OCI-LY7 (cell line): ENCODE measurements around the gene NAPA. TPM values are rescaled to one million over a fixed set of nuclear protein-coding genes. Genes with fewer than 3 reads are reported as not detected.

Source experiments
- BruUV-seq: library from RNA; stranded (reverse); fragments of 400-500 nt; replicated peaks from 2 replicates; lab custom pipeline; 2021; lab: Mats Ljungman, UMichigan
- CTCF ChIA-PET: fragments of 300-600 bp; sonication (Branson Sonifier 250); formaldehyde crosslinking; loops from one replicate; lab custom pipeline; 2022; ENCODE audit warnings: antibody characterized with exemption; ENCODE audit not compliant: unreplicated experiment; lab: Charles Lee
- POLR2A ChIA-PET: fragments of 300-600 bp; sonication (Branson Sonifier 250); formaldehyde crosslinking; loops from one replicate; lab custom pipeline; 2022; ENCODE audit warnings: antibody characterized with exemption; lab: Charles Lee
- DNase-seq: peaks from one replicate; pipeline ENCODE4 v3.0.0-alpha.2; 2015; ENCODE audit warnings: low spot score
- H2AFZ ChIP-seq: fragments of 200-600 bp; sonication (generic), shearing (Covaris generic); 2 replicates; pipeline ENCODE4 v1.6.1; 2014; ENCODE audit warnings: mild to moderate bottlenecking, antibody characterized with exemption, low read length, moderate library complexity
- H3K27ac ChIP-seq: fragments of 200-600 bp; sonication (generic); 2 replicates; pipeline ENCODE4 v1.5.1; 2014; ENCODE audit warnings: mixed run types, low read depth, mild to moderate bottlenecking, moderate library complexity, low read length, inconsistent platforms; ENCODE audit not compliant: poor library complexity, severe bottlenecking
- H3K36me3 ChIP-seq: fragments of 200-600 bp; sonication (generic); 2 replicates; pipeline ENCODE4 v1.6.1; 2014; ENCODE audit warnings: mild to moderate bottlenecking, antibody characterized with exemption, low read length, moderate library complexity, mixed read lengths; ENCODE audit not compliant: insufficient read depth
- H3K4me1 ChIP-seq: fragments of 200-600 bp; sonication (generic); 2 replicates; pipeline ENCODE4 v1.5.1; 2014; ENCODE audit warnings: mild to moderate bottlenecking, low read length; ENCODE audit not compliant: insufficient read depth, poor library complexity, severe bottlenecking
- H3K4me2 ChIP-seq: fragments of 200-600 bp; sonication (generic); 2 replicates; pipeline ENCODE4 v1.6.1; 2014; ENCODE audit warnings: mild to moderate bottlenecking, low read length
- H3K4me3 ChIP-seq: fragments of 200-600 bp; sonication (generic); 2 replicates; pipeline ENCODE4 v1.5.1; 2014; ENCODE audit warnings: mild to moderate bottlenecking, low read depth, low read length; ENCODE audit not compliant: poor library complexity, severe bottlenecking
- H3K79me2 ChIP-seq: fragments of 200-600 bp; sonication (generic); 2 replicates; pipeline ENCODE4 v1.6.1; 2016; ENCODE audit warnings: low read depth, mild to moderate bottlenecking, low read length, moderate library complexity, mixed read lengths; ENCODE audit not compliant: insufficient read depth
- H3K9me2 ChIP-seq: fragments of 200-600 bp; sonication (generic); 2 replicates; pipeline ENCODE4 v1.6.1; 2016; ENCODE audit warnings: mild to moderate bottlenecking, low read length, mixed read lengths; ENCODE audit not compliant: insufficient read depth
- H3K9me3 ChIP-seq: fragments of 200-600 bp; sonication (generic); 2 replicates; pipeline ENCODE4 v1.6.1; 2014; ENCODE audit warnings: mild to moderate bottlenecking, mixed run types, low read length, mixed read lengths
- H4K20me1 ChIP-seq: fragments of 200-600 bp; sonication (generic); 2 replicates; pipeline ENCODE4 v1.6.1; 2014; ENCODE audit warnings: mild to moderate bottlenecking, antibody characterized with exemption, low read length, moderate library complexity, mixed read lengths; ENCODE audit not compliant: insufficient read depth
- CTCF ChIP-seq: fragments of 200-600 bp; sonication (generic); conservative IDR thresholded peaks from 2 replicates; pipeline ENCODE4 v1.5.1; 2014; ENCODE audit warnings: mild to moderate bottlenecking, antibody characterized with exemption, low read length, moderate library complexity, mixed read lengths
- EZH2phosphoT487 ChIP-seq: fragments of 200-600 bp; sonication (generic); IDR thresholded peaks from 2 replicates; pipeline ENCODE4 v1.6.1; 2018; ENCODE audit warnings: low read depth, borderline replicate concordance, mild to moderate bottlenecking, mixed run types, antibody characterized with exemption, low read length, moderate library complexity, mixed read lengths
- intact Hi-C: fragments of 100-400 bp; cut with micrococcal nuclease; formaldehyde crosslinking; loops from one replicate; pipeline ENCODE4 v1.10.0; 2022; ENCODE audit not compliant: unreplicated experiment
- total RNA-seq, 2 experiments: library from RNA; depleted of rRNA in 1 of 2; stranded (reverse); fragments of >200 nt in 1 of 2; shearing (Covaris generic) in 1 of 2; gene quantifications; 2 replicates each; pipeline ENCODE4 v1.2.3, GENCODE V29; 2014 to 2022

NAPA gene
- total RNA-seq, 2 experiments from 2014 or later: 56.5 to 71.4 TPM

GRCh38 chr19:47497821-47498520 is 16.9 kb downstream of the NAPA start:
- TF ChIP-seq CTCF (no peak), EZH2phosphoT487 (no peak)
- Histone ChIP-seq H3K79me2 (no peaks in the 10 kb centered on the region), H3K4me1 (no peaks in the 10 kb centered on the region), H3K27ac (no peak overlapping the region), H3K4me2 (no peak overlapping the region), H2AFZ (no peak overlapping the region), H3K36me3 (peaks cover 43% of the 10 kb centered on the region; the same call in 1 of the 2 replicates), H4K20me1 (no peaks in the 10 kb centered on the region; the same call in 1 of the 2 replicates), H3K9me3 (no peaks in the 10 kb centered on the region), H3K4me3 (no peak overlapping the region), H3K9me2 (no peaks in the 10 kb centered on the region)
- ChIA-PET POLR2A (no interaction called here), CTCF (no interaction called here)
- intact Hi-C loops: no loop called here
- DNase-seq: no peak
- BruUV-seq: no TSS peak

DNA sequence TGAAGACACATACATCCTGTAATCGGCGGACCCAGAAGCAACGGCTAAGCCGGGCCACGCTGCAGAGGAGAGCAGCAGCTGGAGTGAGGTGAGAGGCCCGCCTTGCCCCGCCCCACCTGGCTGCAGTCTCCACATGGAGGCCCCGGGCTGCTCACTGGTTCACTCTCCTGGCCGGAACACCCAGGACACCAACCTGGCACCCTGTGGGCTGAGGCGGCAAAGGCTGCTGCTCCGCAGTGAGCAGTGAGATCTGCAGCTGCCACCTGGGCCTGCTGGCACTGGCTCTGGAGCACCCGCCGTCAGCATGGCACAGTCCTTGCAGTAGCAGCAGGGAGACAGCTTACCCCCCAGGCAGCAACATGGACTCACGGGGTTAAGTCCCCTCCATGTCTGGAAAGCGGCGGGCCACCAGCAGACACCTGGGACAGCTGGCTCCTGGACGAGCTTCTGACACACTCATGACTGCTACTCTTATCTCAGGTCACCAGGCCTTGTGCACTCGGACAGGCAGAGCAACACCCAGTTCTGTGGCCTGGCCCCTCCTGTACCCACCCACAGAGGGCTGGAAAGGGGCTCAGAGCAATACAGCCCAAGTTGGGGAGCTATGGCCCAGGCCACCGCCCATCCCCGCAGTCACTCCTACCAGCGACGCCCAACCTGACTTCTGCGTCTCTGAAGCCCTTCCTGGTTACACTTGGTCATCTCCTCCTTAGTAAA is 17.7 kb downstream of the NAPA start:
- H3K4me2 ChIP-seq: no peak overlapping the region
- no peaks in the 10 kb centered on the region for H3K79me2 ChIP-seq
- no peaks in the 10 kb centered on the region for H3K9me3 ChIP-seq
- intact Hi-C loops: no loop called here
- CTCF ChIA-PET: no interaction called here
- peaks cover 37% of the 10 kb centered on the region; the same call in 1 of the 2 replicates for H3K36me3 ChIP-seq
- BruUV-seq: no TSS peak
- H3K4me3 ChIP-seq: no peak overlapping the region
- no peaks in the 10 kb centered on the region; the same call in 1 of the 2 replicates for H4K20me1 ChIP-seq
- no peak overlapping the region for H3K27ac ChIP-seq
- POLR2A ChIA-PET: no interaction called here
- DNase-seq: no peak
- H3K4me1 ChIP-seq: no peaks in the 10 kb centered on the region
- H3K9me2 ChIP-seq: no peaks in the 10 kb centered on the region
- H2AFZ ChIP-seq: no peak overlapping the region
- TF ChIP-seq EZH2phosphoT487 (no peak), CTCF (no peak)
